Measurements from ENCODE around the gene CHD9. TPM values are rescaled to one million over a fixed set of nuclear protein-coding genes. Genes with fewer than 3 reads are reported as not detected.

Gene CHD9
- total RNA-seq, 1 donor from 2014 or later: 68.6 TPM

GRCh38 chr16:53290520-53290919, 235.7 kb downstream of the CHD9 start:
- peaks cover 36% of the 10 kb centered on the region for H3K36me3 Mint-ChIP-seq

GRCh38 chr16:53291757-53292392, 237.1 kb downstream of the CHD9 start:
- no peaks in the 10 kb centered on the region for H3K4me1 Mint-ChIP-seq (ENCODE audit: unreplicated experiment)
- H3K27me3 Mint-ChIP-seq: no peaks in the 10 kb centered on the region
- DNase-seq (ENCODE audit: extremely low spot score, unreplicated experiment): no peak
- peaks cover 36% of the 10 kb centered on the region for H3K36me3 Mint-ChIP-seq
- H3K9me3 Mint-ChIP-seq: no peaks in the 10 kb centered on the region
- no peak for TF ChIP-seq CTCF (conservative IDR thresholded peaks at IDR 0.05)
- H3K27ac Mint-ChIP-seq: no peak overlapping the region
- H3K4me3 Mint-ChIP-seq: no peak overlapping the region

More at GRCh38 chr16:53290520-53290919, 235.7 kb downstream of the CHD9 start:
- no peak overlapping the region for H3K27ac Mint-ChIP-seq
- no peaks in the 10 kb centered on the region for H3K9me3 Mint-ChIP-seq
- H3K4me3 Mint-ChIP-seq: no peak overlapping the region
- H3K27me3 Mint-ChIP-seq: no peaks in the 10 kb centered on the region
- DNase-seq (ENCODE audit: extremely low spot score, unreplicated experiment): no peak
- TF ChIP-seq CTCF (conservative IDR thresholded peaks at IDR 0.05): no peak
- no peaks in the 10 kb centered on the region for H3K4me1 Mint-ChIP-seq (ENCODE audit: unreplicated experiment)

GRCh38 chr16:53297477-53297876, 242.7 kb downstream of the CHD9 start:
- H3K27ac Mint-ChIP-seq: no peak overlapping the region
- H3K4me3 Mint-ChIP-seq: no peak overlapping the region
- TF ChIP-seq CTCF (conservative IDR thresholded peaks at IDR 0.05): no peak
- H3K4me1 Mint-ChIP-seq (ENCODE audit: unreplicated experiment): no peaks in the 10 kb centered on the region
- no peak for DNase-seq (ENCODE audit: extremely low spot score, unreplicated experiment)
- no peaks in the 10 kb centered on the region for H3K9me3 Mint-ChIP-seq
- H3K27me3 Mint-ChIP-seq: no peaks in the 10 kb centered on the region
- peaks cover 40% of the 10 kb centered on the region for H3K36me3 Mint-ChIP-seq

GRCh38 chr16:53304334-53304733, 249.5 kb downstream of the CHD9 start:
- Mint-ChIP-seq H3K9me3 (no peaks in the 10 kb centered on the region), H3K4me1 (ENCODE audit: unreplicated experiment) (no peaks in the 10 kb centered on the region), H3K36me3 (peaks cover 27% of the 10 kb centered on the region), H3K4me3 (no peak overlapping the region), H3K27me3 (no peaks in the 10 kb centered on the region), H3K27ac (no peak overlapping the region)
- TF ChIP-seq CTCF (conservative IDR thresholded peaks at IDR 0.05): no peak
- no peak for DNase-seq (ENCODE audit: extremely low spot score, unreplicated experiment)

- no peaks in the 10 kb centered on the region for H3K9me3 Mint-ChIP-seq
- H3K27ac Mint-ChIP-seq: no peak overlapping the region
- H3K36me3 Mint-ChIP-seq: peaks cover 32% of the 10 kb centered on the region
- no peaks in the 10 kb centered on the region for H3K27me3 Mint-ChIP-seq
- no peak overlapping the region for H3K4me3 Mint-ChIP-seq
- TF ChIP-seq CTCF (conservative IDR thresholded peaks at IDR 0.05): no peak
- DNase-seq (ENCODE audit: extremely low spot score, unreplicated experiment): no peak
- no peaks in the 10 kb centered on the region for H3K4me1 Mint-ChIP-seq (ENCODE audit: unreplicated experiment)
Measured at GRCh38 chr16:53305743-53306142, 251.0 kb downstream of the CHD9 start.

Measured in type B pancreatic cell (in vitro differentiated cells).